ENCODE measurements around the gene CDKN2C.
A peak's percentile ranks its signal among the peaks of the same experiment; 100 is the strongest.

The CDKN2C gene

DNA sequence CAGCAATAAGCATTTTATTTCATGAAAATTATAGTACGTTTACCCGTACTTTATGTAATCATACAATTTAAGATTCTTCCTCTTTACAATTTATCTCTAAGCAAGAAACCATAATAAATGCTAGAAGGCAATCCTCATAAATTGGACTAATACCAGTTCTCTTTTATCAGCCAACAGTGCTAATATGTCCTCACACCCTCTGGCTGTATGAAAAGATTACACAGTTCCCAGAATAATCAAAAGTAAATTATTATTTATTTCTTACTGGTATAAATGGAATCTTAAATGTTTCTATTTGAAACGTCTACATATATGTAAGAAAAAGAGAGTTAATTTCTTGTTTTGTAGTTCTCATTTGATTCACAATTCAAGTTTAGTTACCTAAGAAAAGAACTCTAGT, 3.1 kb upstream of the CDKN2C start:
- no peak for DNase-seq

DNA sequence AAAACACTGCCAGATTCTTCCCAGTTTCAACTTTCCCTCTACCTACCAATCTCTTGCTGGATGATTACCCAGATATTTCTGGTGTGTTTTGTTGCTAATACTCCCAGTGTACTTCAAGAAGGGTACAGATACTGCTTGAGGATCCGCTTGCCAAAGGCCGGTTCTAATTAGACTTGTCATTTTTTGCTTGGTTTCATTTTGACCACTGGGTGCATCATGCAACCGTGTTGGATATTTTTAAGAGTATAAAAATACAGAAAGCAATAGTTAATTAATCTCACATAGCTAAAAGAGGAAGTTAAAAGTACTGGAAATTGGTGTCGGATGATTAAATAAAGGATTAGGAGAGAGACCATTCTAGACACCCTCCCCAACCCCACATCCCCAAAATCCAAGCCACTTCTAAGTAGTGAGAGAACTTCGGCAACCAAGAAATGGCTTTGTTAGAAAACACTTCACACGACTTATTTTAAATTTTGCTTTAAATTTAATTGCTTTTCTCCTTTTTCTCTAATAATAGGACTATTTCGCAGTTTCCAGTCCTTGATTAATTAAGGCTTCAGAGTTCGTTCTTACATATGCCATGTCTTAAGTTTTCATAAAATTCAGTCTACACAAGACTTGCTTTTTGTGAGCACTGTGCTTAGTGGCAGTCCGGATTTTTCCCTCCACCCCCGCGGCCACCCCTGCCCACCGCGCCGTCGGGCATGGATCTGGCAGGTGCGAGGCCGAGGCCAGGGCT, 2.5 kb upstream of the CDKN2C start:
- DNase-seq: no peak

DNA sequence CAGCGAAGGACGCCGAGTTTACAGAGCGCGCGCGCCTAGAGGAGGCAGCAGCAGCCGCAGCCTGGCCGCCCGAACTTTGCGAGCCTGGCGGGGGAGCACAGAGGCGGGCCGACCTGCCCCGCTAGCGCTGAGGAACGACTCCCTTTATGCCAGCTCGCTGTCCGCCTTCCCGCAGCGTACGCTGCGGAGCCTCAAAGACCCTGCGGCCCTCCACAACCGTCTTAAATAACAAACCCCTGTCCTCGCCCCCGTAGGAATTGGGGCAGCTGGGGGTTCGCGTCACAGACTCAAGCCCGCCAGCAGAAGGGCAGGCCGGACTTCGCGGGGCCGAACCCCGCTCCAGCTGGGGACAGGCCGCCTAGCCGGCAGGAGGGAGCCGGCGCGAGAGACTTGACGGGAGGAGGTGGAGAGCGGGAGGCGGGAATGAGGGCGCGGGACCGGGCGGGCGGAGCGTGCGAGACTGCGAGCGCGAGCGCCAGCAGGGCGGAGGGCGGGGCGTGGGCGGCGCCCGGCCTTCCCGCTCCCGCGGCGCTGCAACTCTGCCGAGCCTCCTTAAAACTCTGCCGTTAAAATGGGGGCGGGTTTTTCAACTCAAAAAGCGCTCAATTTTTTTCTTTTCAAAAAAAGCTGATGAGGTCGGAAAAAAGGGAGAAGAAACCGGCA, 1.8 kb upstream of the CDKN2C start:
- peak; percentile 87 for DNase-seq

DNA sequence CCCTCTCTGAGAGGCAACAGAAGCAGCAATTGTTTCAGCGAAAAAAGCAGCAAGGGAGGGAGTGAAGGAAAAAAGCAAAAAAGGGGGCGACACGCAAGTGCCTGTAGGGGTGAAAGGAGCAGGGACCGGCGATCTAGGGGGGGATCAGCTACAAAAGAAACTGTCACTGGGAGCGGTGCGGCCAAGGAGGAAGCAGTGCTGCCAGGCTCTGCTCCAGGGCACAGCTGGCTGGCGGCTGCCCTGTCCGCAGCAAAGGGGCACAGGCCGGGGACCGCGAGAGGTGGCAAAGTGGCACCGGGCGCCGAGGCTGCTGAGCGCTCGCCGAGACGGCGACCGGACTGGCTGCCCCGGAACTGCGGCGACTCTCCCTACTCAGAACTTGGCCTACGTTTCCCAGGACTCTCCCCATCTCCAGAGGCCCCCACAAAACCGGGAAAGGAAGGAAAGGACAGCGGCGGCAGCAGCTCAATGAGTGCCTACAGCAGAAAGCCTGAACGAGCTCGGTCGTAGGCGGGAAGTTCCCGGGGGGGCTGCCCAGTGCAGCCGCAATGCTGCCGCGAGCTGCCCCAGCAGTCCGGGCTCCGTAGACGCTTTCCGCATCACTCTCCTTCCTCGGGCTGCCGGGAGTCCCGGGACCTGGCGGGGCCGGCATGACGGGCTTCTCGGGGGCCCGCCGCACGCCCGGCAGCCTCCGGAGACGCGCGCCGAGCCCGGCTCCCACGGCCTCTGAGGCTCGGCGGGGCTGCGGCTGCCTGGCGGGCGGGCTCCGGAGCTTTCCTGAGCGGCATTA, 1.0 kb upstream of the CDKN2C start:
- no peak for DNase-seq

DNA sequence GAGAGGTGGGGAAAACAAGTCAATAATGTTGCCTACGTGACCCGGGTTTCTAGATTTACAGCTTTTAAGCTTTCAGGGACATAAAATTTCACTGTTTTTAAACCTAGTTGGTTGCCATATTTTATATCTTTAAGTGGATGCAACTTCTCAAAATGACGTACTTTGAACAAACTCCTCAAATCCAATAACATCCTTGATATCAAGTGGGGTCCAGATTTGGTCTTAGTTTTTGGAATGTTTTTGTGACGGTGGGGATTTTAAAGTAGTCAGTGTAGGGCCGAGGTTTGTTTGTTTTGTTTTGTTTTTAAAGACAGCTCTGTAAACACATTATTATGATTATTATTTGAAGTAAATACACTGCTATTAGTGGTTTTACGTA, 453 bp downstream of the CDKN2C start:
- no peak for DNase-seq

DNA sequence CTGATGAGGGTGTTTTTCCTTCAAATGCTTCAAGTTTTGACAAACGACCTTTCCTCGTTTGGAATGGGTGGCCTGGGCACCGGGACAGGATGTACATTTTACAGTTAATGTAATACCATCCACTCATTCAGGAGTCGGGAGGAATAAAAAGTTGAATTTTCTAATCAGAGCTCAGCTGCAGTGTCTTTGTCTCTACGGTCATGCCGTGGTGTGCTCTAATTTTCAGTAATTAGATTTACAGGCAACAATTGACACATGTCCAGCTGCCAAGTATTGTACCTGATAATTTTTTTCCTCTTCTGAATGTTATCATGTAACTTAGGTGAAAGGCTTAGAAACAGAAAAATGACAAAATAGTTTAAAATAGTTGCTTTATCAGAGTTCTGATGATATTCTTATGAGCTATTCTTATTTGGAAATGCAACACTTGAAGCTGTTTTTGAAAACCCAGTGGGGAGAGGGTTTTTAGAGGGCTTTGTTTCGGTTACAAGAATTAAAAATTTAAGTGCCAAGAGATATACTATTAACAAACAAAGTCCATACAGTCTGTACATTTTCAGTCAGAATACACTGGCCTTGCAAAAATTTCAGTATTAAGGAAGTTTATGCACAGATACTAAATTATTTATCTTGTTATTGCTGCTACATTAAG, 1.0 kb downstream of the CDKN2C start:
- DNase-seq: no peak

DNA sequence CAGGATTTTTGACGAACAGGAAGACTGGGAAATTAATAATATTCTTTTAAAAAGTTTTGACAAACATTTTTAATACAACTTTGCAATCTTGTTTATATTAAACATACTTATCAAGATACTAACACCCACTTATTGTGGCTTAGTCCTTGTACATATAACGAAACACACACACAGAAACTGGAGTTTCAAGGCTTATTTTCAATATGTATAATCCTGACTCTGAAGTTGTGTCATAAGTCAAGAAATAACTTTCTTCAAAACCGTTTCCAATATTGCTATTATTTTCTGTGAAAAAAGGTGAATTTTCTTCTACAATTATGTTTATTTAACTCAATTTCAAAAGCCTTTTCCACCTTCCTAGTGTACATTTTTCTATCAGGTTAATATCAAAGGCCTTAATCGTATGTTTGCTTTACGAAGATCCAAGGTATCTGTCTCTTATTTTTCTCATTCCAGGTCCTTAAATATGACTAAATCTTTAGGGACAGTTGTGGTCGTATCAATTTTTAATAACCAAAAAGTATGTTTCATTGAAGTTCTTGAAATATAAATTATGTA, 1.8 kb downstream of the CDKN2C start:
- no peak for DNase-seq

DNA sequence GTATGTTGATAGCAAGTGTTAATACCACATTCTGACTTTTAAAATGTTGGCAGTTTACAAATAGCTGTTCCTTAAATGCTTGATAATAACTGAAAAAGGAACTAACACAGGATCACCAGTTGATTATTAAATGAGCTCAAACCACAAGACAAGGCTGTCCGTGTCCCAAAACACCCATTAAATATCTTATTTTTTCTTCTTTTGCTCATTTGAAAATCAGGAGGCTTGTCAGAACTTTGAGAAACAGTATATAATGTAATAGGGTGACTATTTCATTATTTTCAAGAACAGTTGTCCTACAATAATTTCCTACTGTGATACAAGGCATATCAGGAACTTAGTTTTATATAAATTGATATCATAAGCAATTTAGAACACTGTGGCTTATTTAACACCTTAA, 2.7 kb downstream of the CDKN2C start:
- no peak for DNase-seq

DNA sequence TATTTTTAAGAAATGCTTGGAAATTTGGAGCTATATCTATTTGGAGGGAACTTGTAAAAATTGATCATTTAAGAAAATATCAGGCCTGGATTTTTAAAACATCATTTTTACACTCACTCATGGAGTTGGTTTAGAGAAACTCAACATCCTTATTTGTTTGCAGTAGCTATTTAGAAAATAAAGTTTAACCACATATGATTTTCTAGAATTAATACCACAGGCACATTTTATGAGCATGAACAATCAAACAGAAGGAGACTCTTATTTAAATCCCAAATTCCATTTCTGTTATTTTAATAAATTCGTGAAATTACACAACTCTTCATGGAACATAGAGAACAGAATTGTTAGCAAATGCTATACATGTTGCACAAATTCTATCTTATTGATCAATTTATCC, 3.2 kb downstream of the CDKN2C start:
- no peak for DNase-seq

DNA sequence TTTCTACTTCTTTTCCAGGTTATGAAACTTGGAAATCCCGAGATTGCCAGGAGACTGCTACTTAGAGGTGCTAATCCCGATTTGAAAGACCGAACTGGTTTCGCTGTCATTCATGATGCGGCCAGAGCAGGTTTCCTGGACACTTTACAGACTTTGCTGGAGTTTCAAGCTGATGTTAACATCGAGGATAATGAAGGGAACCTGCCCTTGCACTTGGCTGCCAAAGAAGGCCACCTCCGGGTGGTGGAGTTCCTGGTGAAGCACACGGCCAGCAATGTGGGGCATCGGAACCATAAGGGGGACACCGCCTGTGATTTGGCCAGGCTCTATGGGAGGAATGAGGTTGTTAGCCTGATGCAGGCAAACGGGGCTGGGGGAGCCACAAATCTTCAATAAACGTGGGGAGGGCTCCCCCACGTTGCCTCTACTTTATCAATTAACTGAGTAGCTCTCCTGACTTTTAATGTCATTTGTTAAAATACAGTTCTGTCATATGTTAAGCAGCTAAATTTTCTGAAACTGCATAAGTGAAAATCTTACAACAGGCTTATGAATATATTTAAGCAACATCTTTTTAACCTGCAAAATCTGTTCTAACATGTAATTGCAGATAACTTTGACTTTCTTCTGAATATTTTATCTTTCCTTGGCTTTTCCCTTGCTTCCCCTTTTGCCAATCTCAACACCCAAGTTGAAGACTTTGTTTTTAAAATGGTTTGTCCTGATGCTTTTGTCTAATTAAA, 4.0 kb downstream of the CDKN2C start:
- no peak for DNase-seq

DNA sequence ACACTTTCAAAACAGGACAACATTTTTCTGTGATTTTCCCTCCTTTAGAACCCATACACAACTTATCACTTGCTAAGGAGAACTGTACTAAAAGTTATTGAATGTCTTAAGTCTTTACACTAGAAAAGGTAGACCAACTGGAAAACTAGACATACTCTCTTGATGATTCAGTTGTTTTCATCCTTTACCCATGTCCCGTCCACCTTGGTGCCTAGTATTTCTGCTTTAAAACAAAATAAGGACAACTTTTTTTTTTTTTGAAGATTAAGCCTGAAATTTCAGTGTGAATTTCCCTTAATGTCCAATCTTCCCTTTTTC, 4.5 kb downstream of the CDKN2C start:
- no peak for DNase-seq

DNA sequence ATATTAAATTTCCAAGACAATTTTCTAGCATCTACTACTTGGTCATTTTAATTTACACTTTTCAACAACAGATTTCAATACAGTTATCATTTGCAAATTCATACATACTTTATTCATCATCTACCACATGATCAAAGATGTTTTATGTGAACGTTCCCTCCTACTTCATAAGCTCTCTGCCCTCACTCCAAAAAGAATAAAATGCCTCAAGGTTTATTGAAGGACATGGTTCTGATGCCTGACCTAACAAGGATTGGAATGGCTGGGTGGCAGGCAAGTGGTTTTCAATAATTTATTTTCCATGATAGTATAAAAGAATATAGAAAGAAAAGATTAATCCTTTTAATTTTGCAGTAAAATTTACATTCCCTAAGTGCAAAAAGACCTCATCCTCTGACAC, 5.4 kb downstream of the CDKN2C start:
- DNase-seq: no peak

DNA sequence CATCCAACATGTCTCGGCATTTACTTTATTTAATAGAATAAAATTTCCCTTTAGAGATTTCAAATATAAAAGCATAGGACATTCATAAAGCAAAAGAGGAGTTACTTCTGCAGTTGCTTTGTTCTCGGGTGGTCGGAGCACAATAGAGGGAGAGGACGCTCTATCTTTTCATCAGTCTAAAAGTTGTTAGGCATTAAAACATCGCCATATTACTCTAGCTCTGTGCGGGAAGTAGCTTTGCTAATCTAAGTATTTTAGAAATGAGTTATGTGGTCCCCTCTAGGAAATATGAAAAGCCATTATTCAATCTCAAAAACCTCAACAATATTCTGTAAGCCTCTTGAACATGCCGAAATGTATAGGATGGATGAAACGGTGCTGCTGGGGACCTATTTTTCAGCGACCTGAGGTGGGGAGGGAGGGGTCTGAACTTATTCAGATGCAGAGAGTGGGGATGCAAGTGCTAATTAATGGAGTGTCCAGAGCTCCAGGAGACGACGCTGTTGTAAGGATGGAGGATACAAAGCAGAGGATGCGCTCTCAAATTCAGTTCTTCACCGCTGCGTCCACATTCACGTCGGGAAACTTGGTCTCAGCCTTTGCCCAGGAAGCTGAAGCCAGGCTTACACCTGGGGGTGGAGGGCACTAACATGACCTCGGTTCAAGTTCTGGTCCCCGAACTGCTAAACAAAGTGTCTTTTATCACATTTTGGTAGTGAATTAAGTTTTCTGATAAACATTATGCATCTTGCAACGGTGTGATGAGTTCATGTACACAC, 6.3 kb downstream of the CDKN2C start:
- peak; percentile 60 for DNase-seq

DNA sequence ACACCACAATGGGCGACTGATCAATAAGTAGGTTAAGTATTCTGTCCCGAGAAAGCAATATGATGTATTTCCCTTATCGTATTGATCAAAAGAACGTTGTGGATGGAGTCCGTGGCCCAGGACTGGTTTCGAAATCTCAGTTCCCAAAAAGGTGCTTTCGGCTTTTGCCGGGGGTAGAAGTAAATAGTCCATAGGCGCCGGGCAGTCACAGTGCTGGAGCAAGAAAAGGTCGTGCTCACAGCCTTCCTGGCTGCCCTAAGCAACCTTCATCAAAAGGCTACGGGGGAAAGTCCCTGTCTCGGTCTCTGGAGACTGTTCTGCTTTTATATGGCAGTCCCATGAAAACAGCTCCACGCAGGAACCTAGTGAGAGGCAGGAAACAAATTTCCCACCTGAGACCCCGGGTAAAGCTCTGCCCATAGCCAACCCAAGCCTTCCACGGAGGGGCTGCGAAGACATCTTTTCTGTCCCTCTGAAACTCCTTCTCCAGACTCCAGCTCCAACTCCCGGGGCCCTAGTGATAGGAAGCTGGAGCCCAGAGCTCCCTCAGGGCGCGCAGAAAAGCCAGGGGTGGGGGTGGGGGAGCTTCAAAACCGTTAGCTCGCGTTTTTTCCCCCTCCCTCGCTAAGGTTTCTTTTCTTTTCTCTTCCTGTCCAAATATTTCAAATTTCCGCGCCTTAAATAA, 7.0 kb downstream of the CDKN2C start:
- peak; percentile 68 for DNase-seq

DNA sequence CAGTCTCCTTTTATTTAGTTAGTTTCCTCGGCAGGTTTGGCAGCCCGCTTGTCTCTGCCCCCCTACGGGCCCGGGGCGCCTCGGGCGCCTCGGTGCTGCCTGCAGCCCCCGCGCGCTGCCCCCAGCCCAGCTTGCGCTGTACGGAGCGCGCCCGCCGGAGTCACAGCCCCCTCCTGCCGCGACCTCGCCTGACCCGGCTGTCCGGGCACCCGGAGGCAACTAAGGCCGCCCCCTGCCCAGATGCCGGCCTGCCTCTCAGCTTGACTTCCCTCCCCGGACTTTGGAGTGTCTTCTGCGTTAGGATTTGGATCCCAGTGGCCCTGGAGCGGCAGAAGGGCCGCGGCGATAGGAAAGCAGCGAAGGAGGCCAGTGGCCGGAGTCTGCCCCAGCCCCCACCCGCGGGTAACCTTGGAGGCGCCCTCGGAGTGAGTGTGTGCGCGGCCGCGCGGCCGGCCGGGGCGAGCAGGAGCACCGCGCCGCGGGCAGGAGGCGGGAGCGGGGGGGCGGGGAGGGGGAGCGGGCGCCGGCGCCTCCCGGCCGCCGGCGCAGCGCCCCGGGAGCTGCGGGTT, 7.6 kb downstream of the CDKN2C start:
- DNase-seq: no peak

DNA sequence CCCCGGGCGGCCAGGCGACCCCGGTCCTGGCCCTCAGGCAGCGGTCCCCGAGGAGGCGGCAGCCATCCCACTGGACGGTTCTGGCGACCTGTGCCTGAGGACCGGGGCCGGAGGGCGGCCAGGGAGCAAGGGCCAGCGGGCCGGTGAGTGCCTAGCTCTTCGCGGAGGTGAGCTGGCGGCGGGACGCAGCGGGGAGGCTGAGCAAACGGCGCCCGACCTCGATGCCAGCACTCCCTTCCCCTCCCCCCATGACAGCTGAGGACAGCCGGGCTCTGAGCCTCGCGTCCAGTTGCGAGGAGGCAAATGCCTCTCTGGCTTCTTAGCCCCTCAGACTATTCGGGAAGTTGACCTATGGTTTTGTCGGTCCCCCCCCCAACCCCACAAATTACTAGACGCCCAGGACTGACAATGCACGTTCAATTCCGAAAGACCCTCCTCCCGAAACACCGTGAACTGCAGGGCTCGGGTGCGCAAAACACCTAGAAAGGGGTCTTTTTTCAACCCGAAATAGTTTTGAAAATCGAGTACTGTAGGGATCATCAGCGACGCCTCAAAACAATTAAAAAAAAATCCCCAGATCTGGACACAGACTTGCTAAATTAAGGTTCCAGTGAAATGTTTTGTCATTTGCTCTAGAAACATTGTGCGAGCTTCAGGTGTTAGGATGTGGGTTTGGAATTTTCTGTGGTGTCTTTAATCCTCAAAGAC, 8.3 kb downstream of the CDKN2C start:
- peak; percentile 56 for DNase-seq

DNA sequence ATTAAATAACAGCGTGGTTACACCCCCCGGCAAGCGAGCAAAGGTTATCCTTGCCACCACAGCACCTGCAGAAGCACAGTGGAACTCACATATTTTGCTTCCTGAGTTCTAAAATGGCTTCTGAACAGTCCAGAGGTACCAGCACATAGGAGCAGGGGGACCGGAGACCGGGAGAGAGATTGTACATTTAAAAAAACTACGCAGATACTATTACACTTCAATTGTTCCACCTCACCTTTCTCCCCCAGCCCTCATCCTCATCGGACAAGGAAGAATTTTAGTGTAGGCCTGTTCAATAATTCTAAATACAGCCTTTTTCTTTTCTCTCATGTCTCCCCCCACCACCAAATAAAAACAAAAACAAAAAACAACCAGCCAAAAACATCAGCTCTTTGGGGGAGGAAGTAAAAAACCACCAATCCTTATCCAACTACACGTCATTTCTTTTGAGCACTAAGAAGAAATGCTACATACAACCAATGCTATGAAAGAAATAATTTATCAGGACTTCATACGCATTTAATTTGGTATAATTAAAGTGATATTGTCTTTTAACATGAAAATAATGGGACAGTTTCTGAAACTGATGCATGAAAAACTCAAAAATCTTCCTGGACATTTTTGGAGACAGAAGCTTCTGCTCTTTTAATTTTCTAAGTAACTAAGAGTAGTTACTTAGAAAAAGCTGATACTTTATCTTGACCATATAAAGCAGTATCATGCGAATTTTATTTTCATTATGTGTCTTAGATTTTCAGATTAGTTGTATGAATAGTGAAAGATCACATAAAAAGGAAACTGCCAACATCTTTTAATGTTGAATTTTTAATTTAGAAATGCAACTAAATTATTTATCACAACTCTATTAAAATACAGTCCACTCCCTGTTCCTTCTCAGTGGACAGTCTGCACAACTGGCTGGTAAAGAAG, 9.1 kb downstream of the CDKN2C start:
- peak; percentile 56 for DNase-seq

DNA sequence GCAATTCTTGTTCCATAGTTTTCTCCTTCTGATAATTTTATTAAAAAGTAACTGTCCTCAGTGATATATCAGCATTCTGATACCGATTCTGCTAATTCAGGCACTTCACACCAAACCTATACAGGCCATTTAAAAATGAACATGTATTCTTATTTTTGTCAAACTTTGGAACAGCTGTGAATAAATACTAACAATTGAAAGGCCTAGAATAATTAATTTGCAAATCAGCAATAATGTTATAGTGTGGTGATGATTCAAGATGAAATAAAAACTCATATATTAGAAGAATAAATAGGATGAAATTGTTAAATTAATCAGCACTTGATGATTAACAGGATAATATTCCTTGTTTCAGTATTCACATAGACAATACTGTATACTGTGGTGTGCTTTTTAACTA, 9.9 kb downstream of the CDKN2C start:
- DNase-seq: no peak

DNA sequence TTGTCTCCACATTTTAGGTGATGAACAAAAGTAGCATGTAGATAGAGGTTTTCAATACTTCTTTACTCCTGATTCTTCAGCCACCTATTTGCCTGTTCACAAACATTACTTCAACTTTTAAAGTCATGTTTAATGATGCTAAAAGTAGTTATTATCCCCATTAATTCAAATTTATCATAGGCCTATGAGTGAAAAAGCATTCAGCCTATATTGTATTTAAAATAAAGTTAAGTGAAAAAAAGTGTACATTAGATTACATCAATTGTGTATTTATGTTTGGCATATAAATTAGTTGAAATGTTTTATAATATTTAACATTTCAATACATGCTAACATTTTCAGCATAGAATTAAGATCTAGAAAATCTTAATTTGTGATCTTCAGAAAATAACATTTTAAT, 10.5 kb downstream of the CDKN2C start:
- no peak for DNase-seq

All from NCI-H1092 (cell line).